ENCODE data around the gene SLC7A1. TPM values are rescaled to one million over a fixed set of nuclear protein-coding genes. Genes with fewer than 3 reads are reported as not detected.

The SLC7A1 gene
- total RNA-seq, 2 experiments from 2014 or later = 11.3 to 12.3 TPM

GRCh38 chr13:29566206-29566605 lies 29.3 kb downstream of the SLC7A1 start:
- intact Hi-C loops (cut with DNase I, micrococcal nuclease) = no loop called here
- Mint-ChIP-seq H3K4me1 (ENCODE audit: low read depth) (peaks cover 62% of the 10 kb centered on the region), H3K36me3 (ENCODE audit: low read depth) (no peaks in the 10 kb centered on the region), H3K27me3 (no peaks in the 10 kb centered on the region), H3K27ac (no peak overlapping the region), H3K4me3 (no peak overlapping the region), H3K9me3 (no peaks in the 10 kb centered on the region)
- ChIA-PET POLR2A (no interaction called here), CTCF (no interaction called here)
- H3K27me3 ChIP-seq (ENCODE audit: control insufficient read depth in 1 of 2, insufficient read depth in 2 of 2, low read length in 2 of 2) = no peaks in the 10 kb centered on the region
- H3K4me3 ChIP-seq (ENCODE audit: low read length) = no peak overlapping the region
- no peak overlapping the region for H3K27ac ChIP-seq (ENCODE audit: low read depth in 1 of 2, low read length in 2 of 2)
- no peaks in the 10 kb centered on the region for H3K36me3 ChIP-seq (ENCODE audit: insufficient read depth, low read length)
- peaks cover 11% of the 10 kb centered on the region for H3K4me1 ChIP-seq (ENCODE audit: insufficient read depth, low read length)
- no peak for DNase-seq
- ATAC-seq (ENCODE audit: poor library complexity) = no peak
- no peaks in the 10 kb centered on the region for H3K9me3 ChIP-seq (ENCODE audit: control insufficient read depth in 1 of 2, insufficient read depth in 1 of 2, low read length in 2 of 2)
- no peak for TF ChIP-seq CTCF (IDR thresholded peaks at IDR 0.05)

GRCh38 chr13:29564818-29565217 lies 30.7 kb downstream of the SLC7A1 start:
- CTCF ChIA-PET = interaction anchor here (1.0 to 1.2 kb wide), 2 partner anchors 8 to 11 kb away, joined by 3 read pairs; no protein-coding TSS in a partner anchor
- TF ChIP-seq CTCF (IDR thresholded peaks at IDR 0.05) = no peak
- no peaks in the 10 kb centered on the region for H3K36me3 Mint-ChIP-seq (ENCODE audit: low read depth)
- H3K9me3 ChIP-seq (ENCODE audit: control insufficient read depth in 1 of 2, insufficient read depth in 1 of 2, low read length in 2 of 2) = no peaks in the 10 kb centered on the region
- no peaks in the 10 kb centered on the region for H3K36me3 ChIP-seq (ENCODE audit: insufficient read depth, low read length)
- POLR2A ChIA-PET = interaction anchor here (1.0 kb wide), 1 partner anchor 31 kb away, joined by 4 read pairs; the partner anchor contains the start of gene SLC7A1
- no peaks in the 10 kb centered on the region for H3K27me3 ChIP-seq (ENCODE audit: control insufficient read depth in 1 of 2, insufficient read depth in 2 of 2, low read length in 2 of 2)
- no peaks in the 10 kb centered on the region for H3K27me3 Mint-ChIP-seq
- H3K4me3 Mint-ChIP-seq = no peak overlapping the region
- intact Hi-C loops (cut with DNase I, micrococcal nuclease) = no loop called here
- no peak overlapping the region for H3K4me3 ChIP-seq (ENCODE audit: low read length)
- DNase-seq = peak in 1 of 14 experiments; percentile 9
- no peaks in the 10 kb centered on the region for H3K9me3 Mint-ChIP-seq
- H3K4me1 Mint-ChIP-seq (ENCODE audit: low read depth) = peaks cover 66% of the 10 kb centered on the region
- no peak for ATAC-seq (ENCODE audit: poor library complexity)
- H3K4me1 ChIP-seq (ENCODE audit: insufficient read depth, low read length) = peaks cover 7% of the 10 kb centered on the region
- H3K27ac Mint-ChIP-seq = no peak overlapping the region
- H3K27ac ChIP-seq (ENCODE audit: low read depth in 1 of 2, low read length in 2 of 2) = no peak overlapping the region

- Mint-ChIP-seq H3K27me3 (no peaks in the 10 kb centered on the region), H3K4me3 (no peak overlapping the region), H3K27ac (no peak overlapping the region), H3K36me3 (ENCODE audit: low read depth) (no peaks in the 10 kb centered on the region), H3K9me3 (no peaks in the 10 kb centered on the region), H3K4me1 (ENCODE audit: low read depth) (peaks cover 63% of the 10 kb centered on the region)
- Histone ChIP-seq H3K27ac (ENCODE audit: low read depth in 1 of 2, low read length in 2 of 2) (no peak overlapping the region), H3K27me3 (ENCODE audit: control insufficient read depth in 1 of 2, insufficient read depth in 2 of 2, low read length in 2 of 2) (no peaks in the 10 kb centered on the region), H3K9me3 (ENCODE audit: control insufficient read depth in 1 of 2, insufficient read depth in 1 of 2, low read length in 2 of 2) (no peaks in the 10 kb centered on the region), H3K36me3 (ENCODE audit: insufficient read depth, low read length) (no peaks in the 10 kb centered on the region), H3K4me3 (ENCODE audit: low read length) (no peak overlapping the region), H3K4me1 (ENCODE audit: insufficient read depth, low read length) (peaks cover 7% of the 10 kb centered on the region)
- DNase-seq (no peak), ATAC-seq (ENCODE audit: poor library complexity) (no peak)
- CTCF ChIA-PET = interaction anchor here (1.0 to 1.2 kb wide), 2 partner anchors 8 to 11 kb away, joined by 3 read pairs; no protein-coding TSS in a partner anchor
- intact Hi-C loops (cut with DNase I, micrococcal nuclease) = no loop called here
- POLR2A ChIA-PET = interaction anchor here (1.0 kb wide), 1 partner anchor 32 kb away, joined by 4 read pairs; the partner anchor contains the start of gene SLC7A1
- no peak for TF ChIP-seq CTCF (IDR thresholded peaks at IDR 0.05)
These were observed 31.1 kb downstream of the SLC7A1 start for GRCh38 chr13:29564373-29564772.

Measured in CD4-positive, alpha-beta T cell (primary cell).